Progenitor cell of endocrine pancreas (in vitro differentiated cells): ENCODE measurements around the gene FOSB. TPM values are rescaled to one million over a fixed set of nuclear protein-coding genes. Genes with fewer than 3 reads are reported as not detected.
"Not testable (repeated sequence)": the region's sequence is repeated elsewhere in the genome, so short reads cannot be mapped to it uniquely, and the experiment has no call there.

ENCODE experiments used
- DNase-seq: peaks from one replicate; pipeline ENCODE4 v3.0.0; 2021; ENCODE audit warnings: low spot score; ENCODE audit not compliant: unreplicated experiment
- H3K27ac Mint-ChIP-seq: 2 replicates; pipeline ENCODE4 v1.8.0; 2021; ENCODE audit warnings: mild to moderate bottlenecking, moderate library complexity, mixed read lengths
- H3K27me3 Mint-ChIP-seq: 2 replicates; pipeline ENCODE4 v1.8.0; 2021; ENCODE audit warnings: mixed read lengths
- H3K36me3 Mint-ChIP-seq: 2 replicates; pipeline ENCODE4 v1.8.0; 2022; ENCODE audit warnings: mixed read lengths; ENCODE audit not compliant: insufficient read depth
- H3K4me1 Mint-ChIP-seq: 2 replicates; pipeline ENCODE4 v1.8.0; 2021; ENCODE audit warnings: low read depth, mixed read lengths
- H3K4me3 Mint-ChIP-seq: 2 replicates; pipeline ENCODE4 v1.8.0; 2021; ENCODE audit warnings: low read depth, mild to moderate bottlenecking, moderate library complexity, mixed read lengths
- H3K9me3 Mint-ChIP-seq: 2 replicates; pipeline ENCODE4 v1.8.0; 2021; ENCODE audit warnings: low read depth, mixed read lengths
- total RNA-seq: library from RNA; stranded (reverse); gene quantifications from 2 replicates; pipeline ENCODE4 v1.2.1, GENCODE V29; 2021
- TF ChIP-seq, protein P1 (sequence below): fragments of 200-600 bp; sonication (generic); IDR thresholded peaks from one replicate; pipeline ENCODE4 v1.5.0; 2021; ENCODE audit warnings: antibody characterized with exemption, mild to moderate bottlenecking; ENCODE audit not compliant: unreplicated experiment

Gene FOSB
- total RNA-seq, 1 donor from 2014 or later = 7.3 TPM

GRCh38 chr19:45508861-45509691, 41.3 kb downstream of the FOSB start:
- peak overlapping the region; percentile 94 for H3K27ac Mint-ChIP-seq
- H3K4me1 Mint-ChIP-seq = peaks cover 14% of the 10 kb centered on the region
- TF ChIP-seq, protein P1, sequence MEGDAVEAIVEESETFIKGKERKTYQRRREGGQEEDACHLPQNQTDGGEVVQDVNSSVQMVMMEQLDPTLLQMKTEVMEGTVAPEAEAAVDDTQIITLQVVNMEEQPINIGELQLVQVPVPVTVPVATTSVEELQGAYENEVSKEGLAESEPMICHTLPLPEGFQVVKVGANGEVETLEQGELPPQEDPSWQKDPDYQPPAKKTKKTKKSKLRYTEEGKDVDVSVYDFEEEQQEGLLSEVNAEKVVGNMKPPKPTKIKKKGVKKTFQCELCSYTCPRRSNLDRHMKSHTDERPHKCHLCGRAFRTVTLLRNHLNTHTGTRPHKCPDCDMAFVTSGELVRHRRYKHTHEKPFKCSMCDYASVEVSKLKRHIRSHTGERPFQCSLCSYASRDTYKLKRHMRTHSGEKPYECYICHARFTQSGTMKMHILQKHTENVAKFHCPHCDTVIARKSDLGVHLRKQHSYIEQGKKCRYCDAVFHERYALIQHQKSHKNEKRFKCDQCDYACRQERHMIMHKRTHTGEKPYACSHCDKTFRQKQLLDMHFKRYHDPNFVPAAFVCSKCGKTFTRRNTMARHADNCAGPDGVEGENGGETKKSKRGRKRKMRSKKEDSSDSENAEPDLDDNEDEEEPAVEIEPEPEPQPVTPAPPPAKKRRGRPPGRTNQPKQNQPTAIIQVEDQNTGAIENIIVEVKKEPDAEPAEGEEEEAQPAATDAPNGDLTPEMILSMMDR = no peak
- no peak for DNase-seq
- peak overlapping the region; percentile 81 for H3K4me3 Mint-ChIP-seq
- no peaks in the 10 kb centered on the region for H3K27me3 Mint-ChIP-seq
- no peaks in the 10 kb centered on the region for H3K36me3 Mint-ChIP-seq
- no peaks in the 10 kb centered on the region for H3K9me3 Mint-ChIP-seq

DNA sequence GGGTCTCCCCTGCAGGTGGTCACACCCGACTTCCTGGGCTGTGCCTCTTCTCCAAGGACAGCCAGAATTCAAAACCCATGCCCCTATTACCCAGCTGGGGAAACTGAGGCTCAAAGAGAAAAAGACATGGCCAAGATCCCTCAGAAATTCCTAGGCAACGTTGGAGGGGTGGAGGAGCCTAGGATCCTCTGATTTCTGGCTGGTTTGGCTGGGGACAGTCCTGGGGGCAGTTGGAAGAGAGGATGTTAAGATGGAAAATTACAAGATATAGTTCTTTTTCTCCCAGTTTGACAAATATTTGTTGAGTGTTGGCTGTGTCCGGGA, 41.9 kb downstream of the FOSB start:
- DNase-seq = no peak
- no peaks in the 10 kb centered on the region for H3K27me3 Mint-ChIP-seq
- TF ChIP-seq, protein P1 = no peak
- peak overlapping the region; percentile 49 for H3K4me3 Mint-ChIP-seq
- H3K9me3 Mint-ChIP-seq = no peaks in the 10 kb centered on the region
- H3K27ac Mint-ChIP-seq = peak overlapping the region; percentile 54
- no peaks in the 10 kb centered on the region for H3K36me3 Mint-ChIP-seq
- peaks cover 14% of the 10 kb centered on the region for H3K4me1 Mint-ChIP-seq

- not testable (repeated sequence) for DNase-seq, H3K27ac Mint-ChIP-seq, H3K36me3 Mint-ChIP-seq, H3K9me3 Mint-ChIP-seq, H3K27me3 Mint-ChIP-seq, H3K4me3 Mint-ChIP-seq
- peaks cover 14% of the 10 kb centered on the region for H3K4me1 Mint-ChIP-seq
Observed at GRCh38 chr19:45510352-45510751, 42.6 kb downstream of the FOSB start.

- TF ChIP-seq, protein P1 = no peak
- peaks cover 14% of the 10 kb centered on the region for H3K4me1 Mint-ChIP-seq
- no peaks in the 10 kb centered on the region for H3K27me3 Mint-ChIP-seq
- DNase-seq = no peak
- H3K36me3 Mint-ChIP-seq = peaks cover 2% of the 10 kb centered on the region
- peak overlapping the region; percentile 29 for H3K27ac Mint-ChIP-seq
- no peaks in the 10 kb centered on the region for H3K9me3 Mint-ChIP-seq
- no peak overlapping the region for H3K4me3 Mint-ChIP-seq
Observed at GRCh38 chr19:45511074-45511473, 43.3 kb downstream of the FOSB start.

DNA sequence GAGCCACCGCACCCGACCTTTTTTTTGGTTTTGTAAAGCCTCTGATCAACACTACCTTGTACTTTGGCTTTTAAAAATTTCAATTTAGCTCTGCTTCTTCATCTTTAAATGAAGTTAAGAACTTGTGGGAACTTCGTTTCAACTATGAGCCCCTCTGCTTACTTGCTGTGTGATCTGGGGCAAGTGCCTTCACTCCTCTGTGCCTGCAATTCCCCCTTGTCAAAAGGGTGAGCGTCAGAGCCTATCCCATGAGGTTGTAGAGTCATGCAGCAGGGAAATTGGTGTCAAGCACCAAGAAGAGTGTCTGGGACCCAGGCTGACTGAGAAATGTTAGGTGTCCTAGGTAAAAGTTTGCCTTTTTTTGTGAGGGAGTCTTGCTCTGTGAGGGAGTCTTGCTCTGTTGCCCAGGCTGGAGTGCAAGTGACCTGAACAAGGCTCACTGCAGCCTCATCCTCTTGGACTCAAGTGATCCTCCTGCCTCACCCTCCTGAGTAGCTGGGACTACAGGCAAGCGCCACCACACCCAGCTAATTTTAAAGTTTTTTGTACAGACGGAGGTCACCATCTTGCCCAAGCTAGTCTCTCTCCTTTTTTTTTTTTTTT, 45.2 kb downstream of the FOSB start:
- H3K9me3 Mint-ChIP-seq = no peaks in the 10 kb centered on the region
- no peaks in the 10 kb centered on the region for H3K27me3 Mint-ChIP-seq
- no peak overlapping the region for H3K27ac Mint-ChIP-seq
- TF ChIP-seq, protein P1 = no peak
- H3K4me3 Mint-ChIP-seq = no peak overlapping the region
- peaks cover 6% of the 10 kb centered on the region for H3K36me3 Mint-ChIP-seq
- H3K4me1 Mint-ChIP-seq = peaks cover 13% of the 10 kb centered on the region
- no peak for DNase-seq
